ENCODE data around the gene PRKCH.

GRCh38 chr14:61484031-61484430, 162.7 kb downstream of the PRKCH start:
- no peak for TF ChIP-seq CTCF (IDR thresholded peaks at IDR 0.05)
- no peak for TF ChIP-seq POLR2A (IDR thresholded peaks at IDR 0.05)

Data from body of pancreas (tissue), 4 donors.